ENCODE data around the gene MAT1A. TPM values are rescaled to one million over a fixed set of nuclear protein-coding genes. Genes with fewer than 3 reads are reported as not detected.

MAT1A gene
- total RNA-seq, 1 donor from 2014 or later = 0.11 TPM

GRCh38 chr10:80319725-80320290 lies 30.4 kb upstream of the MAT1A start:
- peaks cover 2% of the 10 kb centered on the region for H3K9me3 Mint-ChIP-seq (ENCODE audit: unreplicated experiment)
- TF ChIP-seq EZH2 (IDR thresholded peaks at IDR 0.05; ENCODE audit: insufficient read depth, low read length) = no peak
- TF ChIP-seq CTCF (IDR thresholded peaks at IDR 0.05; ENCODE audit: insufficient read depth, low read depth, low read length) = no peak
- no peaks in the 10 kb centered on the region for H3K4me1 ChIP-seq (ENCODE audit: insufficient read depth, low read length)
- no peak overlapping the region for H3K4me3 Mint-ChIP-seq (ENCODE audit: unreplicated experiment)
- H2AFZ ChIP-seq (ENCODE audit: low read depth, low read length) = no peak overlapping the region
- no peaks in the 10 kb centered on the region for H3K9me3 ChIP-seq (ENCODE audit: insufficient read depth, low read depth, low read length)
- H3K79me2 ChIP-seq (ENCODE audit: insufficient read depth, low read length) = no peaks in the 10 kb centered on the region
- DNase-seq (ENCODE audit: low read depth) (no peak), FAIRE-seq (no peak)
- H3K36me3 ChIP-seq (ENCODE audit: insufficient read depth, low read length) = no peaks in the 10 kb centered on the region
- H3K4me1 Mint-ChIP-seq (ENCODE audit: low read depth, unreplicated experiment) = peaks cover 22% of the 10 kb centered on the region
- no peaks in the 10 kb centered on the region for H3K27me3 ChIP-seq (ENCODE audit: insufficient read depth, low read length)
- no peak overlapping the region for H3K4me2 ChIP-seq (ENCODE audit: low read length)
- no peaks in the 10 kb centered on the region for H3K27me3 Mint-ChIP-seq (ENCODE audit: low read depth, unreplicated experiment)
- H3K9ac ChIP-seq (ENCODE audit: low read length) = no peak overlapping the region
- no peaks in the 10 kb centered on the region for H3K36me3 Mint-ChIP-seq (ENCODE audit: low read depth, unreplicated experiment)
- no peak overlapping the region for H3K4me3 ChIP-seq (ENCODE audit: insufficient read depth, low read depth, low read length)
- no peaks in the 10 kb centered on the region for H4K20me1 ChIP-seq (ENCODE audit: insufficient read depth, low read length)
- H3K27ac Mint-ChIP-seq (ENCODE audit: unreplicated experiment) = no peak overlapping the region
- H3K27ac ChIP-seq (ENCODE audit: low read depth, low read length) = no peak overlapping the region

- H3K27ac Mint-ChIP-seq (ENCODE audit: unreplicated experiment) = no peak overlapping the region
- H3K9ac ChIP-seq (ENCODE audit: low read length) = no peak overlapping the region
- no peak for TF ChIP-seq CTCF (IDR thresholded peaks at IDR 0.05; ENCODE audit: insufficient read depth, low read depth, low read length)
- TF ChIP-seq EZH2 (IDR thresholded peaks at IDR 0.05; ENCODE audit: insufficient read depth, low read length) = no peak
- no peaks in the 10 kb centered on the region for H3K9me3 ChIP-seq (ENCODE audit: insufficient read depth, low read depth, low read length)
- no peak overlapping the region for H3K27ac ChIP-seq (ENCODE audit: low read depth, low read length)
- H3K27me3 Mint-ChIP-seq (ENCODE audit: low read depth, unreplicated experiment) = no peaks in the 10 kb centered on the region
- H3K4me2 ChIP-seq (ENCODE audit: low read length) = no peak overlapping the region
- no peaks in the 10 kb centered on the region for H3K4me1 ChIP-seq (ENCODE audit: insufficient read depth, low read length)
- no peak overlapping the region for H2AFZ ChIP-seq (ENCODE audit: low read depth, low read length)
- H3K9me3 Mint-ChIP-seq (ENCODE audit: unreplicated experiment) = peaks cover 2% of the 10 kb centered on the region
- no peaks in the 10 kb centered on the region for H3K36me3 Mint-ChIP-seq (ENCODE audit: low read depth, unreplicated experiment)
- H3K79me2 ChIP-seq (ENCODE audit: insufficient read depth, low read length) = no peaks in the 10 kb centered on the region
- H4K20me1 ChIP-seq (ENCODE audit: insufficient read depth, low read length) = no peaks in the 10 kb centered on the region
- no peak overlapping the region for H3K4me3 Mint-ChIP-seq (ENCODE audit: unreplicated experiment)
- DNase-seq (ENCODE audit: low read depth) (no peak), FAIRE-seq (no peak)
- peaks cover 18% of the 10 kb centered on the region for H3K4me1 Mint-ChIP-seq (ENCODE audit: low read depth, unreplicated experiment)
- no peaks in the 10 kb centered on the region for H3K36me3 ChIP-seq (ENCODE audit: insufficient read depth, low read length)
- H3K4me3 ChIP-seq (ENCODE audit: insufficient read depth, low read depth, low read length) = no peak overlapping the region
- no peaks in the 10 kb centered on the region for H3K27me3 ChIP-seq (ENCODE audit: insufficient read depth, low read length)
Measured at GRCh38 chr10:80319318-80319717, 29.9 kb upstream of the MAT1A start.

GRCh38 chr10:80318742-80319141 lies 29.3 kb upstream of the MAT1A start:
- Histone ChIP-seq H3K9ac (ENCODE audit: low read length) (no peak overlapping the region), H4K20me1 (ENCODE audit: insufficient read depth, low read length) (no peaks in the 10 kb centered on the region), H3K27ac (ENCODE audit: low read depth, low read length) (no peak overlapping the region), H3K4me3 (ENCODE audit: insufficient read depth, low read depth, low read length) (no peak overlapping the region), H3K4me1 (ENCODE audit: insufficient read depth, low read length) (no peaks in the 10 kb centered on the region), H3K9me3 (ENCODE audit: insufficient read depth, low read depth, low read length) (no peaks in the 10 kb centered on the region), H3K79me2 (ENCODE audit: insufficient read depth, low read length) (no peaks in the 10 kb centered on the region), H3K36me3 (ENCODE audit: insufficient read depth, low read length) (no peaks in the 10 kb centered on the region), H3K4me2 (ENCODE audit: low read length) (no peak overlapping the region), H3K27me3 (ENCODE audit: insufficient read depth, low read length) (no peaks in the 10 kb centered on the region), H2AFZ (ENCODE audit: low read depth, low read length) (no peak overlapping the region)
- H3K36me3 Mint-ChIP-seq (ENCODE audit: low read depth, unreplicated experiment) = no peaks in the 10 kb centered on the region
- no peaks in the 10 kb centered on the region for H3K27me3 Mint-ChIP-seq (ENCODE audit: low read depth, unreplicated experiment)
- no peak for TF ChIP-seq CTCF (IDR thresholded peaks at IDR 0.05; ENCODE audit: insufficient read depth, low read depth, low read length)
- no peak for TF ChIP-seq EZH2 (IDR thresholded peaks at IDR 0.05; ENCODE audit: insufficient read depth, low read length)
- H3K4me1 Mint-ChIP-seq (ENCODE audit: low read depth, unreplicated experiment) = peaks cover 12% of the 10 kb centered on the region
- DNase-seq (ENCODE audit: low read depth) = no peak
- peaks cover 2% of the 10 kb centered on the region for H3K9me3 Mint-ChIP-seq (ENCODE audit: unreplicated experiment)
- FAIRE-seq = no peak
- no peak overlapping the region for H3K27ac Mint-ChIP-seq (ENCODE audit: unreplicated experiment)
- H3K4me3 Mint-ChIP-seq (ENCODE audit: unreplicated experiment) = no peak overlapping the region
